ENCODE measurements around the gene FOXB1. TPM values are rescaled to one million over a fixed set of nuclear protein-coding genes. Genes with fewer than 3 reads are reported as not detected.

The FOXB1 gene
- total RNA-seq (2021) (10.8 to 15.0 TPM (median 13.7 TPM) in 3 replicates), Bru-seq, nascent RNA (percentile 93 among the genes with signal in this experiment)
- long read RNA-seq, experiment 1, transcript FOXB1-201 (2 exons, 2,957 nt): major isoform, 43 of 54 reads
- long read RNA-seq, experiment 1, partial matches to known transcripts: 0 of 54 reads
- long read RNA-seq, experiment 1, other reads (novel, unspliced or antisense): 11 of 54 reads
- long read RNA-seq, experiment 2, transcript FOXB1-201 (2 exons, 2,957 nt): major isoform, 9 of 26 reads
- long read RNA-seq, experiment 2, partial matches to known transcripts: 15 of 26 reads
- long read RNA-seq, experiment 2, other reads (novel, unspliced or antisense): 2 of 26 reads
- long read RNA-seq, experiment 3, partial matches to known transcripts: 0 of 1 reads
- long read RNA-seq, experiment 3, other reads (novel, unspliced or antisense): 1 of 1 reads

DNA sequence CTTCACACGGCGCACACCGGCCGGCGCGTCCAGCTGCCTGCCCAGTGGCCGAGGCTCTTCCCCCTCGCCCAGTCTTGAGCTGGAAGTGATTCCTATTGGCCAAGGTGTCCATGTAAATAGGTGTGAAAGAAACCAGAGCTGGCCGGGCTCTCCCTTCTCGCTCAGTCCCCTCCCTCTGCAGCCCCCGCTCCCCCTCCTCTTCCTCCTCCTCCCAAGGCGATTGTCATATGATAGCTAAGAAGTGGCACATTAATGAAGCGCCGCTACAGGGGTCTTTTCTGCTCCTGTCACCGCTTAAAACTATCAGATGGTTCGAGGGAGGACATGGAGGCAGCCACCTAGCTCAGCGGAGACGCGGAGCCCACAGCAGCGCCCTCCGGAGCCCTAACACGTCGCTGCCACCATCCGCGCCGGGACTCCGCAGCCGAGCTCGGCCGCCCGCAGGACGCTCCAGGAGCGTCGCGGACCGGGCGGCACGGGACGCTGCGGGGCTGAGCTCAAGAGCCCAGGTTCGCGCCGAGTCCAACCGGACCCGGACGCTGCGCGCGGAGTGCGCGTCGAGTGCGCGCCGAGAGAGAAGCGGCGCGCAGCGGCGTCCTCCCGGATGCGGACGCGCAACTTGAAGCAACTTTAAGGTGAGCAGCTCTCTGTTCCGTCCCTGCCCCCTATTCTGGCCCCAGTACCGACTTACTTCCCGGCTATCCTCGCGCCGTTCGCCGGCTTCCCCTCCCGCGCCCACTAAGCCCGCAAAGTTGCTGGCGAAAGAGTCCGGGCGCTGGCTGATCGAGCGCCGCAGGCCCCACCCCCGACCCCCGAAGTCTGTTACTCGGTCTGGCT, at the start of gene FOXB1:
Gene FOXB1, plus strand, starts transcription at position 303 of the 837 bp plus-strand sequence. CDS start 653 bp downstream, outside the sequence.
- Mint-ChIP-seq H3K27ac (peak within 1 kb of the TSS; percentile 82), H3K36me3 (peaks cover 4% of the 10 kb centered on the region), H3K4me3 (peak within 1 kb of the TSS; percentile 87), H3K27me3 (ENCODE audit: low read depth) (peaks cover 35% of the 10 kb centered on the region), H3K9me3 (no peaks in the 10 kb centered on the region), H3K4me1 (peaks cover 54% of the 10 kb centered on the region)
- peak; percentile 74 for ATAC-seq
- ChIA-PET POLR2A (interaction anchor here (0.6 to 2.3 kb wide), 14 partner anchors 9 to 347 kb away, joined by 3 to 30 read pairs (median 4); partner anchors contain the start of gene GTF2A2), CTCF (interaction anchor here (0.5 to 4.8 kb wide), 19 partner anchors 10 to 321 kb away, joined by 3 to 119 read pairs (median 4); no protein-coding TSS in a partner anchor)
- DNase-seq (ENCODE audit: low spot score): peak; percentile 87
- TF ChIP-seq EMX1 (CRISPR knock-in tag; IDR thresholded peaks at IDR 0.05): no peak
- TF ChIP-seq NFE2L1 (CRISPR knock-in tag; IDR thresholded peaks at IDR 0.05): no peak
- TF ChIP-seq RELA (CRISPR knock-in tag; IDR thresholded peaks at IDR 0.05; ENCODE audit: borderline replicate concordance): 0 out of 2 replicates have a peak, but pooled peaks have one; percentile 80
- TF ChIP-seq, protein P1, sequence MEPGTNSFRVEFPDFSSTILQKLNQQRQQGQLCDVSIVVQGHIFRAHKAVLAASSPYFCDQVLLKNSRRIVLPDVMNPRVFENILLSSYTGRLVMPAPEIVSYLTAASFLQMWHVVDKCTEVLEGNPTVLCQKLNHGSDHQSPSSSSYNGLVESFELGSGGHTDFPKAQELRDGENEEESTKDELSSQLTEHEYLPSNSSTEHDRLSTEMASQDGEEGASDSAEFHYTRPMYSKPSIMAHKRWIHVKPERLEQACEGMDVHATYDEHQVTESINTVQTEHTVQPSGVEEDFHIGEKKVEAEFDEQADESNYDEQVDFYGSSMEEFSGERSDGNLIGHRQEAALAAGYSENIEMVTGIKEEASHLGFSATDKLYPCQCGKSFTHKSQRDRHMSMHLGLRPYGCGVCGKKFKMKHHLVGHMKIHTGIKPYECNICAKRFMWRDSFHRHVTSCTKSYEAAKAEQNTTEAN (CRISPR knock-in tag; IDR thresholded peaks at IDR 0.05): no peak
- peak; percentile 44; the same call in 1 of the 2 replicates for TF ChIP-seq TEAD1 (CRISPR knock-in tag; IDR thresholded peaks at IDR 0.05)
- TF ChIP-seq, protein P2, sequence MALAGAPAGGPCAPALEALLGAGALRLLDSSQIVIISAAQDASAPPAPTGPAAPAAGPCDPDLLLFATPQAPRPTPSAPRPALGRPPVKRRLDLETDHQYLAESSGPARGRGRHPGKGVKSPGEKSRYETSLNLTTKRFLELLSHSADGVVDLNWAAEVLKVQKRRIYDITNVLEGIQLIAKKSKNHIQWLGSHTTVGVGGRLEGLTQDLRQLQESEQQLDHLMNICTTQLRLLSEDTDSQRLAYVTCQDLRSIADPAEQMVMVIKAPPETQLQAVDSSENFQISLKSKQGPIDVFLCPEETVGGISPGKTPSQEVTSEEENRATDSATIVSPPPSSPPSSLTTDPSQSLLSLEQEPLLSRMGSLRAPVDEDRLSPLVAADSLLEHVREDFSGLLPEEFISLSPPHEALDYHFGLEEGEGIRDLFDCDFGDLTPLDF (CRISPR knock-in tag; IDR thresholded peaks at IDR 0.05): no peak
- TF ChIP-seq NR1H2 (CRISPR knock-in tag; IDR thresholded peaks at IDR 0.05): no peak
- no peak for TF ChIP-seq NR3C1 (CRISPR knock-in tag; conservative IDR thresholded peaks at IDR 0.05; ENCODE audit: low read depth)
- TF ChIP-seq ZNF425 (CRISPR knock-in tag; conservative IDR thresholded peaks at IDR 0.05): no peak
- TF ChIP-seq CBFB (CRISPR knock-in tag; IDR thresholded peaks at IDR 0.05; ENCODE audit: low read depth): no peak
- TF ChIP-seq USF2 (CRISPR knock-in tag; IDR thresholded peaks at IDR 0.05): no peak
- no peak for TF ChIP-seq JUN (CRISPR knock-in tag; IDR thresholded peaks at IDR 0.05)
- TF ChIP-seq TEAD4 (CRISPR knock-in tag; IDR thresholded peaks at IDR 0.05): no peak
- TF ChIP-seq, protein P3, sequence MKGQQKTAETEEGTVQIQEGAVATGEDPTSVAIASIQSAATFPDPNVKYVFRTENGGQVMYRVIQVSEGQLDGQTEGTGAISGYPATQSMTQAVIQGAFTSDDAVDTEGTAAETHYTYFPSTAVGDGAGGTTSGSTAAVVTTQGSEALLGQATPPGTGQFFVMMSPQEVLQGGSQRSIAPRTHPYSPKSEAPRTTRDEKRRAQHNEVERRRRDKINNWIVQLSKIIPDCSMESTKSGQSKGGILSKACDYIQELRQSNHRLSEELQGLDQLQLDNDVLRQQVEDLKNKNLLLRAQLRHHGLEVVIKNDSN (CRISPR knock-in tag; IDR thresholded peaks at IDR 0.05): no peak
- no peak for TF ChIP-seq TP53 (CRISPR knock-in tag; IDR thresholded peaks at IDR 0.05)
- no peak for TF ChIP-seq ERG (CRISPR knock-in tag; IDR thresholded peaks at IDR 0.05)
- no peak for TF ChIP-seq ZNF671 (CRISPR knock-in tag; IDR thresholded peaks at IDR 0.05)
- TF ChIP-seq ELF4 (CRISPR knock-in tag; IDR thresholded peaks at IDR 0.05; ENCODE audit: low read depth): no peak
- TF ChIP-seq, protein P4, sequence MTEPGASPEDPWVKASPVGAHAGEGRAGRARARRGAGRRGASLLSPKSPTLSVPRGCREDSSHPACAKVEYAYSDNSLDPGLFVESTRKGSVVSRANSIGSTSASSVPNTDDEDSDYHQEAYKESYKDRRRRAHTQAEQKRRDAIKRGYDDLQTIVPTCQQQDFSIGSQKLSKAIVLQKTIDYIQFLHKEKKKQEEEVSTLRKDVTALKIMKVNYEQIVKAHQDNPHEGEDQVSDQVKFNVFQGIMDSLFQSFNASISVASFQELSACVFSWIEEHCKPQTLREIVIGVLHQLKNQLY (CRISPR knock-in tag; IDR thresholded peaks at IDR 0.05): no peak
- no peak for TF ChIP-seq MXD4 (CRISPR knock-in tag; IDR thresholded peaks at IDR 0.05; ENCODE audit: borderline replicate concordance)
- TF ChIP-seq ZNF416 (CRISPR knock-in tag; IDR thresholded peaks at IDR 0.05): no peak
- TF ChIP-seq PRRX2 (CRISPR knock-in tag; IDR thresholded peaks at IDR 0.05): no peak
- TF ChIP-seq GABPB1 (CRISPR knock-in tag; IDR thresholded peaks at IDR 0.05): no peak
- peak; percentile 35 for TF ChIP-seq NFYB (CRISPR knock-in tag; conservative IDR thresholded peaks at IDR 0.05; ENCODE audit: low read depth)
- TF ChIP-seq, protein P5, sequence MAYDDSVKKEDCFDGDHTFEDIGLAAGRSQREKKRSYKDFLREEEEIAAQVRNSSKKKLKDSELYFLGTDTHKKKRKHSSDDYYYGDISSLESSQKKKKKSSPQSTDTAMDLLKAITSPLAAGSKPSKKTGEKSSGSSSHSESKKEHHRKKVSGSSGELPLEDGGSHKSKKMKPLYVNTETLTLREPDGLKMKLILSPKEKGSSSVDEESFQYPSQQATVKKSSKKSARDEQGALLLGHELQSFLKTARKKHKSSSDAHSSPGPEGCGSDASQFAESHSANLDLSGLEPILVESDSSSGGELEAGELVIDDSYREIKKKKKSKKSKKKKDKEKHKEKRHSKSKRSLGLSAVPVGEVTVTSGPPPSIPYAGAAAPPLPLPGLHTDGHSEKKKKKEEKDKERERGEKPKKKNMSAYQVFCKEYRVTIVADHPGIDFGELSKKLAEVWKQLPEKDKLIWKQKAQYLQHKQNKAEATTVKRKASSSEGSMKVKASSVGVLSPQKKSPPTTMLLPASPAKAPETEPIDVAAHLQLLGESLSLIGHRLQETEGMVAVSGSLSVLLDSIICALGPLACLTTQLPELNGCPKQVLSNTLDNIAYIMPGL (CRISPR knock-in tag; IDR thresholded peaks at IDR 0.05): peak; percentile 67; the same call in 1 of the 2 replicates
- TF ChIP-seq FOXP1 (CRISPR knock-in tag; IDR thresholded peaks at IDR 0.05; ENCODE audit: borderline replicate concordance): no peak
